Erythroblast (primary cell): ENCODE results near the gene TMEM131L.

Experiments
- GATA1 ChIP-seq: IDR thresholded peaks from 2 replicates; pipeline ENCODE4 v1.6.1; 2011; ENCODE audit warnings: low read depth, mild to moderate bottlenecking, control low read depth, low read length, moderate library complexity
- POLR2A ChIP-seq: IDR thresholded peaks from 2 replicates; pipeline ENCODE4 v1.6.1; 2011; ENCODE audit warnings: mild to moderate bottlenecking, low read length

GRCh38 chr4:153676984-153677383 is 210.8 kb downstream of the TMEM131L start:
- no peak for TF ChIP-seq POLR2A
- no peak for TF ChIP-seq GATA1
